ENCODE results near the gene GAS2L2. TPM values are rescaled to one million over a fixed set of nuclear protein-coding genes. Genes with fewer than 3 reads are reported as not detected.

Gene GAS2L2
- total and polyA plus RNA-seq, 2 donors (not counting 1 experiment from before 2014, with no cell fraction given) = 0.09 to 0.17 TPM

GRCh38 chr17:35731239-35731916 is 21.7 kb downstream of the GAS2L2 start, which contains the start of gene RASL10B:
Gene RASL10B (plus strand): TSS chr17:35731639. CDS start chr17:35735185, 3,546 bp downstream.
- TF ChIP-seq CTCF (IDR thresholded peaks at IDR 0.05) (no peak), EZH2 (IDR thresholded peaks at IDR 0.05; ENCODE audit: borderline replicate concordance, insufficient read depth, low read depth, low read length, poor library complexity, severe bottlenecking) (no peak)
- ChIA-PET POLR2A (interaction anchor here (0.6 kb wide), 1 partner anchor 74 kb away, joined by 7 read pairs; no protein-coding TSS in a partner anchor), CTCF (interaction anchor here (1.2 to 1.5 kb wide), 3 partner anchors 14 to 77 kb away, joined by 3 to 4 read pairs (median 3); partner anchors contain the start of gene TAF15)
- H3K4me2 ChIP-seq (replicated peaks; ENCODE audit: low read depth, low read length, poor library complexity, severe bottlenecking) = peak within 1 kb of the TSS; percentile 79
- H3K4me3 ChIP-seq (ENCODE audit: control extremely low read depth in 1 of 5, extremely low read depth in 1 of 5, insufficient read depth in 1 of 5, low read depth in 2 of 5, low read length in 4 of 5) = peak within 1 kb of the TSS in 3 of 5 experiments; percentile 10 to 40 (median 31)
- H3K4me1 Mint-ChIP-seq = peaks cover 15% of the 10 kb centered on the region
- DNase-seq = peak; percentile 46
- ATAC-seq (ENCODE audit: low read depth) = peak; percentile 70
- H3K27me3 ChIP-seq (replicated peaks in 1 of 4; ENCODE audit: control extremely low read depth in 1 of 4, control insufficient read depth in 3 of 4, insufficient read depth in 4 of 4, low read length in 3 of 4) = peaks cover 0 to 12% (median 0%) of the 10 kb centered on the region in 4 experiments
- H4K20me1 ChIP-seq (ENCODE audit: control insufficient read depth, insufficient read depth, low read length, poor library complexity, severe bottlenecking) = no peaks in the 10 kb centered on the region
- H3K79me2 ChIP-seq (ENCODE audit: control insufficient read depth, insufficient read depth, low read length) = no peaks in the 10 kb centered on the region
- peaks cover 11% of the 10 kb centered on the region for H3K27me3 Mint-ChIP-seq
- peak within 1 kb of the TSS; percentile 21 for H2AFZ ChIP-seq (ENCODE audit: insufficient read depth, low read depth, low read length, poor library complexity, severe bottlenecking)
- peak within 1 kb of the TSS; percentile 45 for H3K9ac ChIP-seq (ENCODE audit: low read length)
- WGBS (ENCODE audit: insufficient coverage) = 12% methylated on average over 20 of the region's 44 CpGs
- H3K4me1 ChIP-seq (ENCODE audit: control insufficient read depth in 2 of 2, insufficient read depth in 2 of 2, low read length in 2 of 2) = peaks cover 9 to 11% of the 10 kb centered on the region in 2 donors
- no peak within 1 kb of the TSS for H3K27ac ChIP-seq (ENCODE audit: low read length in 2 of 2)
- intact Hi-C loops (cut with micrococcal nuclease) = no loop called here
- no peaks in the 10 kb centered on the region for H3K9me3 ChIP-seq (ENCODE audit: control extremely low read depth in 1 of 3, control insufficient read depth in 2 of 3, insufficient read depth in 1 of 3, low read length in 2 of 3)
- H3K9me3 Mint-ChIP-seq (ENCODE audit: insufficient read depth) = no peaks in the 10 kb centered on the region
- H3K4me3 Mint-ChIP-seq = peak within 1 kb of the TSS; percentile 81
- H3K27ac Mint-ChIP-seq = no peak within 1 kb of the TSS
- H3K36me3 ChIP-seq (replicated peaks in 1 of 2; ENCODE audit: control extremely low read depth in 1 of 2, control insufficient read depth in 1 of 2, extremely low read depth in 1 of 2, insufficient read depth in 2 of 2, low read length in 1 of 2) = peaks cover 3 to 4% of the 10 kb centered on the region in 2 experiments
